Type B pancreatic cell (in vitro differentiated cells): ENCODE data around the gene OR52W1. TPM values are rescaled to one million over a fixed set of nuclear protein-coding genes. Genes with fewer than 3 reads are reported as not detected.

Source experiments
- DNase-seq: peaks from one replicate; pipeline ENCODE4 v3.0.0; 2021; ENCODE audit warnings: mixed read lengths; ENCODE audit not compliant: unreplicated experiment; ENCODE audit errors: extremely low spot score
- H3K27ac Mint-ChIP-seq: 2 replicates; pipeline ENCODE4 v1.8.0; 2021; ENCODE audit warnings: mild to moderate bottlenecking, mixed read lengths
- H3K27me3 Mint-ChIP-seq: 2 replicates; pipeline ENCODE4 v1.8.0; 2021; ENCODE audit warnings: mixed read lengths
- H3K36me3 Mint-ChIP-seq: 2 replicates; pipeline ENCODE4 v1.8.0; 2021; ENCODE audit warnings: mixed read lengths
- H3K4me1 Mint-ChIP-seq: one replicate; pipeline ENCODE4 v1.8.0; 2021; ENCODE audit warnings: mixed read lengths; ENCODE audit not compliant: unreplicated experiment
- H3K4me3 Mint-ChIP-seq: 2 replicates; pipeline ENCODE4 v1.8.0; 2021; ENCODE audit warnings: mild to moderate bottlenecking, mixed read lengths
- H3K9me3 Mint-ChIP-seq: 2 replicates; pipeline ENCODE4 v1.8.0; 2021; ENCODE audit warnings: mixed read lengths
- CTCF ChIP-seq: fragments of 200-600 bp; sonication (generic); conservative IDR thresholded peaks from 2 replicates; pipeline ENCODE4 v1.5.0; 2021; ENCODE audit warnings: antibody characterized with exemption, mild to moderate bottlenecking
- total RNA-seq: library from RNA; stranded (reverse); gene quantifications from 2 replicates; pipeline ENCODE4 v1.2.1, GENCODE V29; 2021; ENCODE audit warnings: low replicate concordance

OR52W1 gene
- total RNA-seq, 1 donor from 2014 or later = not detected

- TF ChIP-seq CTCF = no peak
- Mint-ChIP-seq H3K4me1 (no peaks in the 10 kb centered on the region), H3K27ac (no peak overlapping the region), H3K9me3 (no peaks in the 10 kb centered on the region), H3K4me3 (no peak overlapping the region), H3K36me3 (peaks cover 9% of the 10 kb centered on the region), H3K27me3 (no peaks in the 10 kb centered on the region)
- DNase-seq = no peak
Measured at GRCh38 chr11:6200975-6201374, 2.0 kb downstream of the OR52W1 start.

GRCh38 chr11:6201481-6201880 is 2.5 kb downstream of the OR52W1 start:
- no peaks in the 10 kb centered on the region for H3K4me1 Mint-ChIP-seq
- no peak for DNase-seq
- peaks cover 9% of the 10 kb centered on the region for H3K36me3 Mint-ChIP-seq
- H3K27me3 Mint-ChIP-seq = no peaks in the 10 kb centered on the region
- H3K9me3 Mint-ChIP-seq = no peaks in the 10 kb centered on the region
- no peak overlapping the region for H3K27ac Mint-ChIP-seq
- H3K4me3 Mint-ChIP-seq = no peak overlapping the region
- TF ChIP-seq CTCF = no peak

- no peak for TF ChIP-seq CTCF
- no peak overlapping the region for H3K4me3 Mint-ChIP-seq
- H3K27me3 Mint-ChIP-seq = no peaks in the 10 kb centered on the region
- H3K36me3 Mint-ChIP-seq = peaks cover 9% of the 10 kb centered on the region
- no peak for DNase-seq
- no peak overlapping the region for H3K27ac Mint-ChIP-seq
- no peaks in the 10 kb centered on the region for H3K4me1 Mint-ChIP-seq
- no peaks in the 10 kb centered on the region for H3K9me3 Mint-ChIP-seq
Measured at GRCh38 chr11:6202041-6202440, 3.0 kb downstream of the OR52W1 start.

GRCh38 chr11:6203327-6203726 is 4.3 kb downstream of the OR52W1 start:
- DNase-seq = no peak
- peaks cover 9% of the 10 kb centered on the region for H3K36me3 Mint-ChIP-seq
- no peaks in the 10 kb centered on the region for H3K27me3 Mint-ChIP-seq
- no peaks in the 10 kb centered on the region for H3K4me1 Mint-ChIP-seq
- H3K27ac Mint-ChIP-seq = no peak overlapping the region
- H3K9me3 Mint-ChIP-seq = no peaks in the 10 kb centered on the region
- no peak overlapping the region for H3K4me3 Mint-ChIP-seq
- no peak for TF ChIP-seq CTCF

GRCh38 chr11:6204706-6205105 is 5.7 kb downstream of the OR52W1 start:
- Mint-ChIP-seq H3K4me3 (no peak overlapping the region), H3K27me3 (no peaks in the 10 kb centered on the region), H3K36me3 (peaks cover 16% of the 10 kb centered on the region), H3K27ac (no peak overlapping the region), H3K9me3 (no peaks in the 10 kb centered on the region), H3K4me1 (no peaks in the 10 kb centered on the region)
- no peak for TF ChIP-seq CTCF
- no peak for DNase-seq

- peaks cover 16% of the 10 kb centered on the region for H3K36me3 Mint-ChIP-seq
Measured at GRCh38 chr11:6205366-6205765, 6.3 kb downstream of the OR52W1 start, which contains the start of gene C11orf42. C11orf42 (plus strand) TSS chr11:6205557; CDS start chr11:6205616, 59 bp downstream.

More at GRCh38 chr11:6205366-6205765, 6.3 kb downstream of the OR52W1 start, which contains the start of gene C11orf42:
- Mint-ChIP-seq H3K9me3 (no peaks in the 10 kb centered on the region), H3K4me1 (no peaks in the 10 kb centered on the region), H3K27ac (no peak within 1 kb of the TSS), H3K4me3 (no peak within 1 kb of the TSS), H3K27me3 (no peaks in the 10 kb centered on the region)
- DNase-seq = no peak
- TF ChIP-seq CTCF = no peak
